NK-92 (cell line): ENCODE results near the gene POC1B.

ENCODE experiments used
- DNase-seq: peaks from one replicate; lab custom pipeline; 2025; ENCODE audit not compliant: unreplicated experiment; lab: John Stamatoyannopoulos, UW

Gene POC1B

DNA sequence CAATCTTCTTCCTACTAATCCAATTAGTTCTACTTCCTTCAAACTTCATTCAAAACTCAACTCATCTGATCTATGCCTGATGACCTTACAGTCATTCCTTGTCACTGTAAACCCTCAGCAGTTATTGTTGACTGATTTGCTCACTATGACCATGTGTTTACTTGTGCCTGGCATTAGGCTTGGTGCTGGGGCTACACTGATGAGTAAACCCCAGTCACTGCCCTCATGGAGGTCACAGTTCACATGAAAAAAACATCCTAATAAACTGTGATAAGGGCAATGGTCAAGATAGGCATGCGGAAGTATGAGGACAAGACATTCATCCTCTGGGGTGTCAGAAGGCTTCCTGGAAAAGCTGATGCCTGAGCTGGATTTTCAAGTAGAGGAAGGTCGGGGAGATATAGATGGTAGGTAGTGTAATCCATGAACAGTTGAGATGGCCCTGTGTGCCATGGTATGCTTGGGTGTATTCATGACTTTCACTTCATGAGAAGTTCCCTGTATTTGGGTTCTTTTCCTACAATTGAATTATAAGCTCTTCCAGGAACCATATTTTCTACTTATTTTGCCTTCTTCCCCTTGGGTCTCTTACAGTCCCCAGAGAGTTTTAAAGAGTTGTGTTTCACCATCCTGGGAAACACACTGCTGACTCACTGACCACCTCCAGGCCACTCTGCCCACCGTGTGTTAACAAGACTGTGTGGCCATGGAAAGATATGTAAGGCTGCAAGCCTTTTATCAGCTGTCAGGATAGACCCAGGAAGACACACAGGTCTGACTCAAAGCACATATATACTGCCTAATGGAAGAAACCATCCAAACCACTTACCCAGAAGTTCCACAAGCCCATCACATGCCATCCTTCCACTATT lies 134.8 kb downstream of the POC1B start:
- no peak for DNase-seq

DNA sequence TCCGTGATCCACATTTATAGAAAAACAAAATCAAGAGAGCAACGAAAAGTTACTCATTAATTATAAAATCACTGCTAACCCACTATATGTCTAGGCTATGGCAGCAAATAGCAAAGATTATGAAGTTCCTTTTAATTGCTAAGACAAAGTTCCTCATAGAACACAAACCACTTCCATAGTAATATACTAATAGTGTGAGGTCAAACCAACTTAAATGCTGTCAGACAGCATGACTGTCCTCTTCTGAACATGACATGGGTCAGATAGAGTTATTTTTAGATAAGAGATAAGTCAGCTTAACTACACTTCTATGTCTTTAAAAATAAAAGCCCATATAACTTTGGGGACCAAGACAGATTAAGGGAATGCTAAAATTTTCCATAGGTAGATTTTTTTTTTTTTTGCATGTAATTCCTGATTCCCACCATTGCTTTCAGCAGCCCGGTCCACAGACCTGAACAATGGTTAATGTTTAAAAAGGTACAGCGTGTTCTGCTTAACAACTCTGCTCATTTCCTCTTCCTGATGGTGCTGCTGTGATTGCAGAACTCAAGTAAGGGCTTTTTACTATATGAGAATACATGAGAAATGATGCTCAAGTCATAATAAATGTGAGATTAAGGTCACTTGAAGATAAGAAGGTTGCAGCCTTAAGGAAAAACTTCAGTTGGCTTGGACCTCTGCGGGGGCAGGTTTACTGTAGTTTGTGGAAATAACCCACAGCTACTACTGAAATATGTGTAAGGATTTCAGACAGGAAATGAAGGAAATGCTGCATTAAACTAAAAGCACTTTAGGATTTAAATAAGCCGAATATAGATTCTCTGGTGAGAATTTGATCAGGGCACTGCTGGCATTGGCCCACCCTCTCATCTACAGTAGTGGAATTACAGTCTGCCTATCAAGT lies 135.8 kb downstream of the POC1B start:
- no peak for DNase-seq

DNA sequence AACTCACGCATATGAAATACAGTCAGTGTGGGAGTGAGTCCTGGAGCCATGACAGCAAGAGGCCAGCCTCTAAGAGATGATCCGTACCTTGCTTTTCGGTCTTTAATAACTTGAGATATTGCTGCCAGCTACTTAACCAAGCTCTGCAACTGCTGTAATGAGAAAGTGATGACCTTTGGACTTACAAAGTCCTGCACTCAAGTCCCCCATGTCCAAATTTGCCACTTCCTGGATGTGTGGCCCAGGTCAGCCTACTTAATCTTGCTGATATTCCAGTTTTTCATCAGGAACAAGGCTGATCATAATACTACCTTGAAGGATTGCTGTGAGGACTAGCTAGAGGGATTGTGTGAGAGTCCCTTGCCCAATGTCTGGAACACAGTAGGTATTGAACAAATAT lies 139.7 kb downstream of the POC1B start:
- DNase-seq = no peak

DNA sequence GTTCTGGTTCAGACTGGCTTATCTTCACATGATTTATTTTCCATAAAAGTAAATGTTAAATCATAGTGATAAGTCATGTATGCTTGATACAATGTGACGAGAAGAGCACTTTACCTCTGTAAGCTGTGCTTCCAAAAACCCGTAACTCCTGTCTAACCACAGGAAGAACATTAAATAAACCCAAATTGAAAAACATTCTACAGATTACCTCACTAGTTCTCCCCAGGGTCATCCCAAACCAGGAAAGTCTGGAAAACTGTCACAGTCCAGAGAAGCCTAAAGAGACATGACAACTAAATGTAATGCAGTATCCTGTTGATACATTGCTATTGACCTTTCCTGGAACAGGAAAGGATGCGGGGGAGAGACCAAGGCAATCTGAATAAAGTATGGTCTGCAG lies 141.0 kb downstream of the POC1B start:
- no peak for DNase-seq

DNA sequence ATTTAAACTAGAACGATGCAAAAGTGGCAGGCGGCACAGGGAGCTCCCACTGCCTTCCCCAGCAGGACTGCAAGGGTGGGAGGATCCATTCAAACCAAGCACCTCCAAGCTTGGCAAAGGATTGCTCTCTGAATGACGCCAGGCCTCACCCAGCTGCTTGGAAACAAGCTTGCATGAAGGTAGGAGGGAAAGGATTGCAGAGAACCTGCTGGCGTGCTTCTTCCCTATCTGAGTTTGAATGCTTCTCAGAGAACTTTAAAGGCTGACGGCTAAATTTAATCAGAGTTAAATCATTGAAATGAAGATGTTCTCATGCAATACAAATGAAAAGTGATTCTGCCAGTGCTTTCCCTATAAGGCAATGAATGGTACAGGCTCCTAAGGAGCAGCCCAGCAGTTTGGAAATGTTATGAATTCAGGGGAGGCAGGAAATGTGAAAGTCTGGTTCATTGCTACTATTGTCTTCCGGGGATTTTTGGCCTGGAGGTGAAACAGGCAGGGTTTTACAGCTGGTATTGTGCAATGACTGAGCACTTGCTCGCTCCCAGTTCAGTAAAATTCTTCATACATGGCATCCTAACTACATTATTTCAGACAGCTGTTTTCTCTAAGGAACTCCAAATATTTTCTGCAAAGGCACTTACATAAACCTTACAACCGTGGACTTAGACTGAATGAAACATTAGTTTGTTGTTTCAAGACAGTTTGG lies 141.6 kb downstream of the POC1B start:
- DNase-seq = no peak

DNA sequence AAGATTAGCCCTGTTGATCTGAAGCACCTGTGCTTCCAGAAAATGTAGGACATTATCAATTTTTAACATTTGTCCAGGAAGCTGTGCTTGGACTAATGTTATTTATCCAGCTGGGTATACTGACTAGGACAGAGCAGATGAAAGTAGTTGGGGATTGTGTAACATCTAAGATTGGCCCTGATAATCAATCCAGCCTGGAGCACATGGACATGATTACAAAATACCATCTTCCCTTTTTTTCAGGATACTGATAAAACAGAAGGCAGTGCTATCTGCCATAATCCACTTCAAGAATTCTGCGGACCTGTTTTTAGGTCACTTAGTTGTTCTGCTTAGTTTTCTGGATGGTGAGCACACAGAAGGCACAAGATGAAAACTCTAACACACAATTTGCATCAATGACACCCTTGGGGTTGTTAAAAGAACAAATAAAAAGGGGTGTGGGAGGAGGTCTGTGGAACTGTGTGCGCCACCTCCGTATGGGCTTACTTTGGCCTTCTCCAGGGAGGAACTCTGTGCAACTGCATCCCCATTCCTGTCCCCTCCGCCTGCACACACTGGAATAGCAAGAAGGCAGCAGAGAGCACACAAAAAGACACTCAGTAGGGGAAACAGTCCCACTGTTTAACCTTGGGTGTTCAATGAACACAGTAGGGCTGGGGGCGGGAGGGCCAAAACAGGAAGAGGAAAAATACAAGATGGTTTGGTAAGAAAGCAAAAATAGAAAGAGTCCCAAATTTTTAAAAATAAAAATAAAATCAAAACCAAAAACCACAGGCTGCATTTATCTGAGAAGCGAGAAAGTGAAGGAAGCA lies 142.4 kb downstream of the POC1B start:
- DNase-seq = no peak

DNA sequence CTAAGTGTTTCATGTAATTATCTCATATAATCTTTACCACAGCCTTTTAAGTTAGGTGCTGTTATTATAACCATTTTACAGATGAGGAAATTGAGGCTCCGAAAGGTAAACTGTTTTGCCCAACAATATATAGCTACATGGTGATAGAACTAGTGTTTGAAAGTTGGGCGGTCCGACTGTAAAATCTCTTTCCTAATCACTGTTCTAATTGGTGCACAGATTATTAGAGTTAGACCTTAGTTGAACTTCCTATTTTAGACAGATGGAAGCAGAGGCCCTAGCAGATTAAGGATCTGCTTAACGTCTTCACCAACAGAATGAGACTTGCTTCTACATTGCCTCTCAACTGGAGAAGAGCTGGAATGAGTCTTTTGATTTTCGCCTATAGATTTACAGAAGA lies 143.5 kb downstream of the POC1B start:
- no peak for DNase-seq

DNA sequence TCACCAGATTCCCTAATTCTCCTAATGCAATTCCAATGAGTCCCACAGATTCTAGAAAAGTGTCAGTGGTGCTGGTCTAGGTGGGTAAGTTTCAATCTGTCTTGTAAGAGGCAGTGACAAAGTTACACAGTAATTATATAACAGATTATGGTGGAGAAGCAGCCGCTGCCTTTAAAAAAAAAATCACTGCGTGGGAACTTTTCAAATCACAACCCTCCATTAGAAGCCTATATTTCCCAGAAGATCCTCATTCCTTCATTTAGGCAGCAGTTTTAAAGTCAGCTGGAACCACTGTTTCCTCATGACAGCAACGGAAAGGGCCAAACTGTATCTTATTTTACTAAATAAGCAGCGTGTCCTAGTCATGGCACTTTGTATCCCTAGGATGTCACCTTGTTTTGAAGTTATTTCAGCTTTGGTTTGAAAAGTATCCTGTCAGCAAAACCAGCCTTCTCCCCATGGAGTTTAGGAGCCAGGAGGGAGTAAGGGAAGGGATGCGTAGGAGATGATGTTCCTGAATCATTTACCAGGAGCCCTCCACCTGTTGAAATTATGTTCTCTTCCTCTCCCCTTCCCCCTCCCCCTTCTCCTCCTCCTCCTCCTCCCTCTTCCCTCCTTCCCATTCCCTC lies 145.9 kb downstream of the POC1B start:
- no peak for DNase-seq

DNA sequence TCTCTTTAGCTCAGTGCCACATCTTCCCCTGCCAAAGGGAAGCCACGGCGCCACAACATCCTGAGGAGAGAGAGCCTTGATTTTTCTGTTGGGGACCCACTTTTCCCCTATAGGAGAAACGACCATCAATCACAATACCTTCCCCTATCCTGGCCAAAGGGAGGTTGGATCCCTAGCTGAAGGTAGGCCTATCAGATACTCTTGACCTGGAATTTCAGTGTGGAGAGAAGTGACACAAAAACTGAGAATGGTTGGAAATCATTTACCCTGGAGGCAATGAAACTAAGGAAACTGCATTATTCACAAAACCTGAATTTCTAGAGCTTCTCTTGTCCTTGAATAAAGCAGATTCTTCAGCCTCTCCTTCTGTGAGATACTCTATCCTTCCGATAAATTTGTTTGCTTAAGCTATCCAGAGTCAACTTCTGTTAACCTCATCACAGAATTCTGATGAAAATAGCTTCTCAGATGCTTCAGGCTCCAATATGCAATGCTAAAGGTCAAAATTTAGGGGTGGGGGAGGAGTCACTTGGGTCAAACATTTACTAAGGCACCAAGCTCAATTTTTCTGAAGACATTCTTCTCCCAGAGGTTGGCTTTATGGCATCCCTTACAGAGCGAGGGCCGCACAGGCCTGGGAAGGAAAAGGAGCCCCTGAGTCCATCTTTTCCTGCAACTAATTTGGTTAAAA lies 146.6 kb downstream of the POC1B start:
- DNase-seq = no peak

DNA sequence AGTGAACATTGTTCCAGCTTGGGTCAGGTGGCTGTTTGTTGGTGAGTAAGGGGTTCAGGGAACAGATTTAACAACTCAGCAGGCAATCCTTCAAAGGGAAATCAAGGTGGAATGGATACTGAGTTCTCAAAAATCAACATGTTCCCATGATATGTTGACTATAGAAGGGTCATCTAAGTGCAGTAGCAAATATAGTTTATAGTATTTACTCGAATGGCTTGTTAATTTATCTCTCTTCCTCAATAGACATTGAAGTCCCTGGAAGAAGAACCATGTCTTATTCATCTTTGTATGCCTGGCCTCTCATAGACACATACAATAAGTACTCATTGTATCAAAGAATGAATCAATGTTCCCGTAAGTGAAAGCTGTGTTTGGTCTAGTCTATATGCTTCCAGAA lies 149.0 kb downstream of the POC1B start:
- DNase-seq = no peak

DNA sequence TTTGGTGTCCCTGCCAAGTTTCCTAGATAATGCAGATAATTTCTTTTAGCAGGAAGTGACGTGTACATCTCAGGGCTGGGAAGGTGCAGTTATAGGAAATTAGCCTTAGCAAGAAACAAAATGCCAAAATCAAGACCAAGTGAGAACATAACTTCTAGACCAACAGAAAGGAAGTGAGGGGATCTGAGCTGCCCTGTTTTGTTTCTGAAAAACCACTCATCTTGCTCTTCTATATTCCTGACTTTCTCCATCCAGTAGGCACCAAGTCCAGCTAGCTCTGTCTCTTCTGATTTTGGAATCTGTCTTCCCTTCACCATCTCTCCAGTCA lies 149.7 kb downstream of the POC1B start:
- DNase-seq = no peak

DNA sequence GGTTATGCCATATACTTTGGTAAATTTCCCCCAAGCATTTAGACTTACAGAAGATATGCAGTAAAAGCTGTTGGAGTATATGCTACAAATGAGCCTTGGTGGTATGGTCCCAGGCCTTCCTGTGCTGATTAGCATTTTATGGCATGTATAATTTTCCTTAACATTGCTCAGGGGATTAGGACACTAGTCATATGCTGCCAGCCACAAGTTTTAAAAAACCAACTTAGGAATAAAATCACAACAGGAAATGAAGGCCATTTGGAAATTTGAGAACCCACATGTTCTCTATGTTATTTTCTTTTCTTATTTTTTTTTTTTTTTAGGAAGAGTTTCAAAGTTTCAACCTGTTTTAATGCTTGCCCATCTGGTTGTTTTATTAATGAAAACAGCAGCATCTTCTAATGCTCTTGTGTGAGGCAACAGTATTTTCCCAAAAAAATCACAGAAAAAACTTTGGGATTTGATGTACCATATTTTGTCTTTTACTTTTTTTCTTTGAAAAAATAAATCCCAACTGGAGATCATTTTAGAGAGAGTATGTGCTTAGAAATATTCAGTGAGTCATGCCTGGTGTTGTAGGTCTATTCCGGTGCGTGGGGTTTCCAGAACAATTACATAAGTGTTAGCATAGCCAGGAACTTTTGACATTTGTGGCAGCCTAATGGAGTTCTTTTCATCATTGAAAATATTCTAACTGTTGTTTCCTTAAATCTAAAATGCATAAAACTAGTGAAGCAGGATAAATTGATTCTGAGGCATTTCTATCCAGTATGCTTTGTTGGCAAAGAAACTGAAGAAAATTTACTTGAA lies 151.9 kb downstream of the POC1B start:
- no peak for DNase-seq

DNA sequence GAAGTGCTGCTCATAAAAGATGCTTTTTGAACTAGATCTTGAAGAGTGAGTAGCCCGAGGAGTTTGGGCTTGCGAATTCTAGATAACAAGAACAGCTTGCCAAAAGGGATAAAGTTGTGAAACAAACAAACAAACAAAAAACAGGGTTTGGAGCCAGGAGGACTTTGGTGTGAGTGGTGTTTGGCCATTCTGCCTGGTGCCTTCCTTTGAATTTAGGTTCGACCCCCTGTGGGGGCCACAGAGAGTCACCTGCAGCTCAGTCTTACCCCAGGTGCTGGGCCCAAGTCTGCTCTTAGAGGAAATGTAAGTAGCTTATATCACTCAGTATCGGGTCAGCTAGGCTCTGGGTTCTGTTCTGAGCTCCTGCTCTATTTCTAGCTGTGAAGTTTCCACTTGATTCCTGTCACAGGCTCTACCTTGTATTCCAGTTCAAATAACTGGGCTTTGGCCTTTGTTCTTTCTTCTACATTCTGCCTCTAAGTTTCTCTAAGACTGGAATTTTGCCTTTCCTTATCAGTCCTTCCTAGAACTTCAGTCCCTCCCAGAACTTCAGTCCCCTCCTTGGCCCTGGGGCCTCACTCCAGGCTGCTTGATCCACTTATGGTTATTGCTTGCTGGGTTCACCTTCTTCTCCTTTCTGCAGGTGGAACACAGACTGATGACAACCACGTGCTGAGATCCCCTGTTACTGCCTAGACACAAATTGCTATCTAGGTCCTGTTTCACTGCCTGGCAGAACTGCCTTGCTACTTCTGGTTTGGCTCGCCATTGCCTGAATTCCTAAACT lies 153.1 kb downstream of the POC1B start:
- DNase-seq = no peak

DNA sequence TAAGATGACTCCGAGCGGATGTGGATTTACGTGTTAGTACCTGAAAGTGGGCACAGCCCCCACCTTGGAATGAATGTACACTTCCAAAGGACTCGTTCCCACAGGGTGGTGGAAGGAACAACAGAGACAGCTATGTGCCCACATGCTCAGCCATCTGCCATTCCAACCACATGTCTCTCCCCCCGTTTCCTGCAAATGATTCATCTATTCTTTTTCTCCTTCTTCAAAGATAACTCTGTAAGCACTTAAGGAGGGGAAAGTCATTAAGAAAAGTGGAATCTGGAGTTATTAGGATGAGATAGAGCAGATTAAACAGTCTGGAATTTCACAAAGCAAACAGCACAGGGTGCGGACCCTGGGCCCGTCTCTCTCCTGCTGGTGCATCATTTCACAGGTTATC lies 155.0 kb downstream of the POC1B start:
- DNase-seq = no peak

DNA sequence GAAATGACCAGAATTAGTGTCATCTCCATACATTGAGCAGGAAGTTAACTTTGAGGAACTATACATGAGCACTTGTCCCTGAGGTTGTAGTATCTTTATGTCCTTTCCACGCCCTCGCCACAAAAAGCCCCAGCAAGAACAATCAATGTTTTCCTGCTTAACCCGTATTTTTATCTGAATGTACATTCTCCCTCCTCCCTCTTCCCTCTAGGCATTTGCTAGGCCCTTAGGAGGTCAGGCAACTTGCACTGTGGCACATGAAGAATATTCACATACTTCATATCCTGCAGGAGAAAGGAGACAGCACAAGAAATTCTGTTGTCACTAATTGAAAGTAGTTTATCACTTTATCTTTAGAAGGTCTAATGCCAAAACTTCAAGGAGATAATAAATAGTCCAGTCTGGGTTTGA lies 155.4 kb downstream of the POC1B start:
- DNase-seq = no peak
